NAMALWA (cell line): ENCODE data around the gene HELQ.
"Not testable (repeated sequence)": the region's sequence is repeated elsewhere in the genome, so short reads cannot be mapped to it uniquely, and the experiment has no call there.

Experiments used
- DNase-seq: peaks from one replicate; pipeline ENCODE4 v3.0.0-alpha.2; 2015; ENCODE audit warnings: low spot score

Gene HELQ

GRCh38 chr4:83440148-83440814 is 15.3 kb downstream of the HELQ start:
- DNase-seq: peak; percentile 43

- no peak for DNase-seq
Observed at GRCh38 chr4:83438719-83439118, 16.9 kb downstream of the HELQ start.

GRCh38 chr4:83436680-83437079 is 18.9 kb downstream of the HELQ start:
- DNase-seq: no peak

- DNase-seq: no peak
Observed at GRCh38 chr4:83431200-83431599, 24.4 kb downstream of the HELQ start.

GRCh38 chr4:83418211-83418610 is 37.4 kb downstream of the HELQ start:
- DNase-seq: no peak

- DNase-seq: no peak
Observed at GRCh38 chr4:83417566-83417965, 38.1 kb downstream of the HELQ start.

GRCh38 chr4:83413676-83414075 is 41.9 kb downstream of the HELQ start:
- DNase-seq: no peak

GRCh38 chr4:83408908-83409307 is 46.7 kb downstream of the HELQ start:
- no peak for DNase-seq

- DNase-seq: no peak
Observed at GRCh38 chr4:83405844-83406816, 49.5 kb downstream of the HELQ start.

- DNase-seq: not testable (repeated sequence)
Observed at GRCh38 chr4:83398158-83398557, 57.5 kb downstream of the HELQ start.

GRCh38 chr4:83393908-83394307 is 61.7 kb downstream of the HELQ start:
- no peak for DNase-seq

- DNase-seq: no peak
Observed at GRCh38 chr4:83392562-83392961, 63.1 kb downstream of the HELQ start.

GRCh38 chr4:83390944-83391343 is 64.7 kb downstream of the HELQ start:
- DNase-seq: no peak

- no peak for DNase-seq
Observed at GRCh38 chr4:83389756-83390505, 65.7 kb downstream of the HELQ start.

- no peak for DNase-seq
Observed at GRCh38 chr4:83389037-83389720, 66.4 kb downstream of the HELQ start.

GRCh38 chr4:83388313-83388676 is 67.3 kb downstream of the HELQ start:
- DNase-seq: peak; percentile 32

- DNase-seq: no peak
Observed at GRCh38 chr4:83387476-83388312, 67.9 kb downstream of the HELQ start.

- no peak for DNase-seq
Observed at GRCh38 chr4:83387012-83387411, 68.6 kb downstream of the HELQ start.

GRCh38 chr4:83382850-83383249 is 72.8 kb downstream of the HELQ start:
- DNase-seq: no peak

- no peak for DNase-seq
Observed at GRCh38 chr4:83381173-83381572, 74.5 kb downstream of the HELQ start.

- DNase-seq: peak; percentile 56
Observed at GRCh38 chr4:83378419-83378818, 77.2 kb downstream of the HELQ start.
